HG03159 (cell line): ENCODE measurements around the gene RRAS.

Source experiments
- ATAC-seq: cut with Tn5 transposase; IDR thresholded peaks from one replicate; pipeline ENCODE4 v1.9.1; 2021; ENCODE audit warnings: mild to moderate bottlenecking, moderate library complexity; ENCODE audit not compliant: unreplicated experiment

The RRAS gene

GRCh38 chr19:49655570-49656455 is 15.9 kb upstream of the RRAS start:
- ATAC-seq, result no peak

- ATAC-seq, result no peak
Measured at GRCh38 chr19:49654581-49654980, 14.6 kb upstream of the RRAS start.

- no peak for ATAC-seq
Measured at GRCh38 chr19:49653466-49653806, 13.5 kb upstream of the RRAS start.

- no peak for ATAC-seq
Measured at GRCh38 chr19:49652551-49653465, 12.9 kb upstream of the RRAS start.

GRCh38 chr19:49651820-49652550 is 12.0 kb upstream of the RRAS start:
- no peak for ATAC-seq

GRCh38 chr19:49651029-49651819 is 11.3 kb upstream of the RRAS start:
- no peak for ATAC-seq

- ATAC-seq, result no peak
Measured at GRCh38 chr19:49646586-49646985, 6.6 kb upstream of the RRAS start.

- ATAC-seq, result no peak
Measured at GRCh38 chr19:49645995-49646394, 6.1 kb upstream of the RRAS start.

GRCh38 chr19:49645592-49645991 is 5.6 kb upstream of the RRAS start:
- no peak for ATAC-seq

GRCh38 chr19:49643466-49643865 is 3.5 kb upstream of the RRAS start:
- no peak for ATAC-seq

GRCh38 chr19:49642492-49643035 is 2.6 kb upstream of the RRAS start:
- ATAC-seq, result no peak

- ATAC-seq, result peak; percentile 55
Measured at GRCh38 chr19:49641688-49642491, 1.9 kb upstream of the RRAS start, which contains the start of gene SCAF1. Gene SCAF1 (plus strand): TSS chr19:49642209. CDS start chr19:49645027, 2,818 bp downstream.

GRCh38 chr19:49639401-49640112 is 386 bp downstream of the RRAS start:
- ATAC-seq, result no peak

- ATAC-seq, result no peak
Measured at GRCh38 chr19:49637821-49638738, 1.9 kb downstream of the RRAS start.

GRCh38 chr19:49636233-49636932 is 3.6 kb downstream of the RRAS start:
- ATAC-seq, result no peak

GRCh38 chr19:49635530-49636232 is 4.3 kb downstream of the RRAS start:
- no peak for ATAC-seq
